Activated CD4-positive, alpha-beta T cell treated with anti-CD3 and anti-CD28 coated beads for 4 hours (primary cell): Measurements from ENCODE around the gene NUP210.

Experiments used
- DNase-seq, 2 donors: peaks; one replicate each; pipeline ENCODE4 v3.0.0-alpha.2; 2020

Gene NUP210

GRCh38 chr3:13285007-13285567 lies 135.0 kb downstream of the NUP210 start:
- DNase-seq = no peak

DNA sequence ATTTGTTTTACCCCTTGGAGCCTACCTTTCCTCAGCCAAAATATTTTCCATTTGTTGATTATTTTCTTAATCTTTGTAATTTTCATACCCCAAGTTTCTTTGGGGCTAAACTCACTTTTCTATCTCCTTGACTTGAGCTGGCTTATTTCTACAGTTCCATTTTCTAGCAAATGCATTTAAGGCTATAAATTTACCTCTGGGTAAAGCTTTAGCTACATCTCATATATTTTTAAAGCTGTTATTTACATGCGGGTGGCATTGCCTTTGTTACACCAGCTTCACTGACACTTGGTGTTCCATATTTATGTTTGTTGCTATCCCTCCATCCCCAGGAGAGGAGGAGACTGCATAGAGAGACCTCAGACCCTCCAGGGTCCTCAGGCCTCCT lies 136.3 kb downstream of the NUP210 start:
- no peak for DNase-seq

DNA sequence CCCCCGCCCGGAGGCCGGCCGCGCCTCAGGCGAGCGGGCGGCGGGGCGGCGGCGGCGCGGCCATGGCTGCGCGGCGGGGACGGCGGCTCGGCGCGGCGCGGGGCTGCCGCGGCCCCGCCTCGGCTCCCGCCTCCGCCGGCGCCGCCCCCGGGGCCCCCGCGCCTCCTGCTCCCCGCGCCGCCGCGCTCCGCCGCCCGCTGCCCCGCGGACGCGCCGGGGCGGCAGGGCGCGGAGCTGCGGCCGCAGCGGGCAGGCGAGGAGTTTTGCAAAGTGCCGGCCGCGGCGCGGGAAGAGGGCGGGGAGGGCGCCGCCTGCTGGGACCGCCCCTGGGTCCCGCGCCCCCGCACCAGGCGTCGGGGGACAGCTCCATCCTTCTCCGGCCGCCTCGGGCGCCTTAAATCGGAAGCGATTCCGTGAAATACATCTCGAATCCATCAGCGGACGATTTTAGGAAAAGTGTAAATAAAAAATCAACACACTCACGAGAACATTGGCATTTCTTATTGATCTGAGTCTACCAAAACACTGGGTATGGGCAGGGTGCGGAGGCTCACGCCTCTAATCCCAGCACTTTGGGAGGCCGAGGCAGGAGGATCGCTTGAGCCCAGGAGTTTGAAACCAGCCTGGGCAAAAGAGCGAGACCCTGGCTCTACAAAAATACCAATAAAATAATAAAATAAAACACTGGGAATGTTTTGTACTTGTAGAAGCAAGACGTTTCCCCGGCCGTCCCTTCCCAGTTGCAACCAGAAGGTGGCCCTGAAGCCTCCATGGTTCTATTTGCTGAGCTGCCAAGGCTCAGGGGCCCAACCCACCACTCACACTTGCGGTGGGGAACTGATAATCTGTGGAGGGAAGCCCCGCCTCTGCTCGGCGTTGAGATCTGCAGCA lies 136.9 kb downstream of the NUP210 start:
- DNase-seq = no peak

DNA sequence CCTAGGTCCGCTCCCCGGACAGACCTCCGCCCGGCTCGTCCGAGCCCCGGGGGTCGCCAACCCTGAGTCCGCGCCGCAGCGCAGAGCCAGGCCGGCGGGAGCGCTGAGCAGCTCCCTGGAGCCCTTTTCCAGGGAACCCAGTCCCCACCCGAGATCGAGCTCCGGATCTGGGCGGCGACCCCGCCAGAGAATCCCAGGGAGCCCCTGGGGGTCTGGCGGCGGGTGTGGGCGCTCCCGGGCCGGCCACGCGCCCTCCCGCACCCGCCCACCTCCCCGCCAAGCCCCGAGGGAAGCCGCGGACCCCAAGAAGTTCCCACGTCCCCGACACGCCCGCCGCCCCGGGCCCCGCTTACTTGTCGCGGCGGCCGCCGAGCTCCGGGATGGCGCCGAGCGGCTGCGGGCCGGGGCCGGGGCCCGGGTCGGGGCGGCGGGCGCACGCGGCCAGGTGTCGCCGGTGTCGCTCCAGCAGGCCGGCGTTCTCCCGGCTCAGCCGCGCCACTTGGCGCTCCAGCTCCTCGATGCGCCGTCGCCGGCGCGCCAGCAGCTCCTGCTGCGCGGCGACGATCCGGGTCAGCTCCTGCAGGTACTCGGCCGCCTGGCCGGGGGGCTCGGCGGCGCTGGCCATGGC lies 137.7 kb downstream of the NUP210 start:
- DNase-seq = no peak

DNA sequence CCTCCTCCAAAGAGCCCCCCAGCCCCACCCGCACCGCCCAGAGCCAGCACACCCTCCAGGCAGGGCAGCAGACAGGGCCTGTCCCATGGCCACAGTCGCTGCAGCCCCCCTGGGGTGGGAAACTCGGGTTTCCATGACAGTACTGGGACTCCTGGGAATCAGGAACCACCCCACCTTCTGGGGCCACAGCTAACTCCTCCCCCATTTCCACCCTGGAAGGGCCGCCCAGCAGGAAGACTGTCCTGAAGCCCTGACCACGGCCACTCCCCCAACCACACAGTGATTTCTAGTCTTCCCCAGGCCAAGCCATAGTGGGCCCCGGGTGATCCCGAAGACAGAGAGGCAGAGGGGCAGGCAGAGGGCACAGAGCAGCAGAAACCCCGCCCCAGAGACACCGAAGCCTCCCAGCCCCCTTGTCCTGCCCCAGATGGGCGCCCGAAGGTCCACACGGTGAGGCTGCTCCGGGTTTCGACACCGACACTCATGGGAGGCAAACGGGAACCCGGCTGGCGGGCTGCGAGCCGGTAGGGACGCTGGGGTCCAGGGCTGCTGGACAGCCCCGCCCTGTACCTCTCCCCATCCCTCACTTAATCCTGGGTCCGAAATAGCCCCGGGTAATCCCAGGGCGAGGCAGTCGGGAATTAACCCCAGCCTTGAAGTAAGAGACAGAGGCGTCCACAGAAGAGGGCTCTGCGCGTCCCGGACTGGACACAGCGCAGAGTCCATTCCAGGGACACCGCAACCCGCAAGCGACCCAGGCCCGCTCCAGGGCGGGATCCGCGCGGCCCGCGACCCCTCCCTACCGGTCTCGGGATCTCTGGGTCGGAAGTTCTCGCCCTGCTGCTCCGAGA lies 138.4 kb downstream of the NUP210 start:
- no peak for DNase-seq

DNA sequence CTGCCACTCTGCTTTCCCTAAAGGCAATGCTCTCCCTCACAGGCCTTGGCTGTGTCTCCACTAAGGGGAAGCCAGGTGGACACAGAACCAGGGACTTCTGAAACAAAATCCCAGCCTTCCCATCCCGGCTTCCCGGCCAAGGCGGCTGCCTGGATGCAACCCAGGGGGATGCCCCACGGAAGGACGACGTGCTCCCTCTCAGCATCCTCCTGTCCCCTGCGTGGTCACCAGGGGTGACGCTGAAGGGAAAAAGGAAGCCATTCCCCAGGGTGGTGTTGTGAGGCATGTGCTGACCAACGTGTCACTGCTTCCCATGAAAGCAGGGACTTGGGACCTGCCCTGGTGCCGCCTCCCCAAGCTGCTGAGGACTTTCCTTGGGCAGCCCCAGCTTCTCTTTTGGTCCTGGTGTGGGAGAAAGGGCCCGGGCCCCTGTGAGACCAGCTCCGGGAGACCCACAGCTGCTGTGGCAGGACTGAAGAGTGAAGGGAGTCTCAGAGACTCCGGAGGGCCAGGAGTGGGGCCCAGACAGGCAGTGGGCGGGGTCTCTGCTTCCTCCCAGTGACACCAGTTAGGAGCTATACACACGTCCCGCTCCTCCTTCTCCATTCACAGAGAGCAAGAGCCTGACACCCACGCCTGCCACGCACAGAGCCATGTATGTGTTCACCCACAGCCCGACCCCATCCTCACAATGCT lies 139.2 kb downstream of the NUP210 start:
- DNase-seq = no peak

DNA sequence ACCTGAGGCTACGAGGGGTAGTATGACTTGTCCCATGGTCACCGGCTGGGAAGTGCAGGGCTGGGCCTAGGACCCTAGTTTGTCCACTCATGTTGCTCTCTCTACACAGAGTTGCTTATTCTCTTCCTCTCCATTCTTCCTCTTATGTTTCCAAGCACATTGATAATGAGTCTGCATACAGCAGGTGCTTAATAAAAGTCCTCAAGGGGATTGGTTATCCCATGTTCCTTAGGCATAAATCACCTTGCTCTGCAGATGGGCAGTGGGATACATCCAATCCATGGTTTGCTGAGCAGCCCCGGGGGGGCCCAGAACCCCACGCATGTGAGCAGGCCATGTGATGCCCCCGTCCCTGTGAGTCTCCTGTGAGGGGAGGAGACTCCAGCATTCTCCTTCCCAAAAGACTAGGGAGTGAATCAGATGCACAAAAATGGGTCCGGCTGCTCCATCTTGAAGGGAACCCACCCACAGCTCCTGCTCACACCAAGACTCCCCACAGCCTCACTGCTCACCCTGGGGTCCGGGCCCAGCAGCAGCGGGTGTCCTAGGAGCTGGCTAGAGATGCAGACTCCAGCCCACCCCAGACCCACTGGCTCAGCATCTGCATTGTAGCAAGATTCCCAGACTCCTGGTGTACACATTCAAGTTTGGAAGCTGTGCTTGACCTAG lies 139.9 kb downstream of the NUP210 start:
- DNase-seq = no peak

DNA sequence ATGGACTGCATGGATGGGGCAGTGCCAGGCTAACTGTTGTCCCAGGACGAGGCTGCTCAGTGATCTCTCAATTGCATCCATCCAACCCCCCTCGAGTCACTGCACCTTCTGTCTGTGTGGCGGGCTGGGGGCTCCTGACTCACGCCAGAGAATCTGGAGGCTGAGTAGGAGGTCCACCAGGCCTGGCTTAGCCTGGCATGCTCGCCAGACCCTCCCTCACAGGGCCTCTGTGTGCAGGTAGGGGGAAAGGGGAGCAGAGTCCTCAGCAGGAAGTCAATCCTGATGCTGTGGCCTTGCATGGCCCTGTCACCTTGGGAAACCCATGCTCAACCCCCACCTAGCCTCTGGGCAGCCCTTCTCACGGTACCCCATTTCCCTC lies 140.6 kb downstream of the NUP210 start:
- DNase-seq = no peak

- no peak for DNase-seq
Observed at GRCh38 chr3:13278783-13279531, 141.2 kb downstream of the NUP210 start.

- DNase-seq = no peak
Observed at GRCh38 chr3:13277860-13278531, 142.1 kb downstream of the NUP210 start.

- no peak for DNase-seq
Observed at GRCh38 chr3:13277196-13277813, 142.8 kb downstream of the NUP210 start.

DNA sequence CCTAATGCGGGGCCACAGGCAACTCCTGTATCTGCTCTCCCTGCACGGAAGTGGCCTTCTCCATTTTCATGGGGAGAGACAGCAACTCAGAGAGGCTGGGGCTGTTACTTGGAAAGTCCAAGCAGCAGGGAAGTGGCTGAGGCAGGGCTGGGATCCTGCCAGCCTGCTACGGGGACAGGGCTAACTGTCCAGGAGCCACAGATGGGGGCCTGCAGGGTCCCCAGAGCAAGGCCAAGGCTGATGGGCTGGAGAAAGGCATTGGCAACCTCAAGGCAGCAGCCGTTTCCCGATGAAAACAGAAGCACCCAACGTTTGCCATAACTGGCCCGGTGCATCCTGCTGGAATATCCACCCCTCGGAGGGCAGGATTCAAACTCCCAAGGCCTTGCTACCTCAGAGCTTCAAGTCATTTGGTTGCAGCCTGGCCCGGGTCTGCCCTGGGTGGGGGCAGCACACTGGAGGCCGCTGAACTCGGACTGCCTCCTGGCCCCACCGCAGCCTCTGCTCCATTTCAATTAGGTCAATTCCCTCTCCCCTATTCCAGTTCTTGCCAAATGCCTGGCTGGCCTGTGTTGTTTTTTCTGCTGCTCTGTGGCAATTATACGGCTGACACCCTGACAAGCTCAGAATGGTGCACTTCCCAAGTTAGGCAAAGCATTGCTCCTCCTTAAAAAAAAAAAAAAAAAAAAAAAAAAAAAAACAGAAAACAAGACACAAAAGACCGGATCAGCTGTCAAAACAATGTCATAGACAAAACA lies 143.5 kb downstream of the NUP210 start:
- DNase-seq = no peak

DNA sequence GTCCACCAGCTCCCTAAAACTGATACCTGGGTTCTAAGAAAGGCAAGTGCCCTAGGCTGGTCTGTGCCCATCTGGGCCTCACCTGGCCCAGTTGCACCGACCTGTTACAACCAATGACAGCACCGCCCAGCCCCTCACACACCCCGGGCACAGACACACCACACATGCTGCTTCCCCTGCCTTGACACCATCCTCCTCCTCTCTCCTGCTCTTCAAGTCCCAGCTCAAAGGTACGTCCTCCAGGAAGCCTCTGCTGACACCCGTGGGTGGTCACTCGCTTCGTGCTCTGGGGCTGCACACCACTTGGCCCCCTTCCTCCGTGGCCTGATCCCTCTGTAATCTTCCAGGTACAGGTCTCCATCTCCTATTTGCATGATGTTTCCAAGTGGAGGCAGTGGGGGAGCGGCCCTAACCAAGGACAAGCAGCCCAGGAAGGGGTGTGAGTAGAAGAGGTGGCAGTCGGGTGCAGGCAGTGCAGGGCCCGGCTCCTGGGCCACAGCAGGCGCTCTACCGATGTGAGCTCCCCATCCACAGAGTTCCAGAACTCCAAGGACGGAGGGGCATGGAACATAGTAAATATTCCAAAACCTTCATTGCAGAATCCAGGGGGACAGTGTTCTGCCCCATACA lies 144.6 kb downstream of the NUP210 start:
- DNase-seq = no peak

GRCh38 chr3:13274551-13275332 lies 145.4 kb downstream of the NUP210 start:
- DNase-seq = no peak

DNA sequence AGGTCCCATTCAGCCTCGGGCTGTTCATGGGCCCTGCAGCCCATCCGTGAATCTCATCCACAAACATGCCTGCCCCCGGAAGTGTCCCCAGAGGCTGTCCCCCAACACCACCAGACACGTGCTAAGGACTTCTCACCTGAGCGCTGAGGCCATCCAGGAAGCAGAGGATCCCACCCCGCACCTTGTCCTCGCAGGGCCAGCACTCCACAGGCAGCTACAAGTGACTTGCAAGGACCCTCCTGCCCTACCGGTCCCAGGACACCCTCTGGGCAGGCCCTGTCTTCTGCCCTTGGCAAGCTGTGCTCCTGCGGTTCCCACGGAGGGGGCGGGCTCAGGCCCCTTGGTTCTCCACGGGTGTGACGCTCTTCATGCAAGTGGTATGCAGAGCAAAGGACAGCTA lies 146.0 kb downstream of the NUP210 start:
- DNase-seq = no peak

- no peak for DNase-seq
Observed at GRCh38 chr3:13273604-13274105, 146.5 kb downstream of the NUP210 start.

DNA sequence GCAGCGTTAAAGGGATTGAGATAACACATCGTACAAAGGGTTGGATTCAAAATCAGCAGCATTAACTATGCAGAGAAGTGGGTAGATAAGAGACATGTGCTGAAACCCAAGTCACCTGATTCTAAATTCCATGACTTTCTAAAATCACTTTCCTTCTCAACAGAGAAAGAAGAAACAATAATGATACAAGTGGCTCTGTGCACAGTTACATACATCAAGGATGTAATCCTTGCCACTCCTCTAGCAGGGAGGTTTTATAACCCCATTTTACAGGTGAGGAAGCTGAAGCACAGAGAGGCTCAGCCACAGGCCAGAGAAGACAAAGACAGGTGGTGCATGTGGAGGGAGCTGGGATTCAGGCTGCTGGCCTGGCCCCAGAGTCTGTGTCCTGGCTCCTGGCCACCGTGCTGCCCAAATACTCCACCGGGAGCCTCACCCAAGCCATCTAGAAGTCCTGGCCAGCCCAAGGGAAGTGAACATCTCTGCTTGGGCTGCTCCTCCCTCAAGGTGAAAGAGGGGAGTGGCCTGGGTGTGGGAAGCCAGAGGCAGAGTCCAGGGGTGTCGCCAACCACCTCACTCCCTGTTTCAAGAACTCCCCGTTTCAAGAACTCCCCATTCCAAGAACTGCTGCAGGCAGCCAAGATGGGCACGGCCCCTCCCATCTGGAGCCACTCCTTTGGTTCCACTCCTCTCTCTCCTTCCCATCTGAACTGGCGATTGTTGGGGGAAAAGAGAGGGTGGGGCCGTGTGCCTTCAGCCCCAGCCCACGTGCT lies 147.1 kb downstream of the NUP210 start:
- no peak for DNase-seq
